Measurements from ENCODE around the gene BIN1. TPM values are rescaled to one million over a fixed set of nuclear protein-coding genes. Genes with fewer than 3 reads are reported as not detected.

The BIN1 gene
- total RNA-seq, 1 donor from 2014 or later = 47.7 TPM

- DNase-seq (ENCODE audit: low spot score) = no peak
Observed at GRCh38 chr2:127000937-127001336, 106.0 kb downstream of the BIN1 start.

- no peak for DNase-seq (ENCODE audit: low spot score)
Observed at GRCh38 chr2:127000194-127000593, 106.8 kb downstream of the BIN1 start.

- no peak for DNase-seq (ENCODE audit: low spot score)
Observed at GRCh38 chr2:126999106-126999756, 107.7 kb downstream of the BIN1 start.

GRCh38 chr2:126998486-126998885, 108.5 kb downstream of the BIN1 start:
- DNase-seq (ENCODE audit: low spot score) = no peak

Other genes starting within 250 kb of the BIN1 start
- gene TEX51, start 208.3 kb downstream of the BIN1 start, total RNA-seq (ENCODE audit: insufficient read depth, low replicate concordance) = not detected
- gene CYP27C1, start 113.1 kb upstream of the BIN1 start, total RNA-seq (ENCODE audit: insufficient read depth, low replicate concordance) = 0.72 TPM
- gene ERCC3, start 187.0 kb upstream of the BIN1 start, total RNA-seq (ENCODE audit: insufficient read depth, low replicate concordance) = 32.3 TPM

Data from umbilical cord (tissue), 2 donors.